ENCODE results near the gene KIF6. TPM values are rescaled to one million over a fixed set of nuclear protein-coding genes. Genes with fewer than 3 reads are reported as not detected.

The KIF6 gene
- total RNA-seq, 2 donors from 2014 or later: 0.46 TPM; not detected in 1

DNA sequence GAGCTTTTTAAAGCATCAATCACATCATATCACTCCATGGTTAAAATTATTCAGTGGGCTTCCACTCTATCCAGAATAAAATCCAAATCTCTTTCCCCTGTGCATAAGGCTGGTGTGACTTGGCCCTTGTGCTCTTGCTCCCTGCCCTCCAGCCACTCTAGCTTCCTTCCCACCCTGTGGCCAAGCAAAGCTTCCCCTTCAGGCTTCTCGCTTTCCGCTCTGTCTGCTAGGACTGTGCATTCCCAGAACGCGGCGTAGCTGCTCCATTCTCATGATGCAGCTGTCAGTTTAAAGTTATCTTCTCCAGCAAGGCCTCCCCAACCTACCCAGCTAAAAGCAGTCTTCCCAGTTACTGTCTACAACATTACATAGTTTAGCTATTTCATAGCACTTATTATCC lies 383.3 kb downstream of the KIF6 start:
- Mint-ChIP-seq H3K36me3 (ENCODE audit: insufficient read depth in 2 of 2) (no peaks in the 10 kb centered on the region), H3K4me3 (no peak overlapping the region), H3K9me3 (no peaks in the 10 kb centered on the region), H3K27ac (no peak overlapping the region), H3K27me3 (ENCODE audit: low read depth) (peaks cover 28% of the 10 kb centered on the region), H3K4me1 (ENCODE audit: low read depth) (no peaks in the 10 kb centered on the region)
- no peak for DNase-seq
- no peak for ATAC-seq (replicated peaks in 1 of 2)

DNA sequence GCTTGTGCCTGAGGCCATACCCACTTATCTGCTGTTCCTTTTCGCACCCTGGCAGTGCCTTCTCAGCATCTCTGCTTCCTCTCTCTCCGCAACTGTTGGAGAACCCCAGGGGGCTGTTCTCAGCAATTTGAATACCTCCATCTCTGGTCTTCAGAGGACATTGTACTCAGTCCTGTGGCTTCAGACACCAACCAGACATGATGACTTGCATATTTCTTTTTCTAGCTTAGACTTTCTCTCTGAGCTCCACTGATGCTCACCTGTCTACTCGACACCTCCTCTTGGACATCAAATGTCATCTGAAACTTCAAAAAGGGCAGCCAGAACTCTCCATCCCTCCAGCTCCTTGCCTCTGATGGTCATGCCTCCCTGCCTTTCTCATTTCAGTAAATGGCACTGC lies 383.9 kb downstream of the KIF6 start:
- Mint-ChIP-seq H3K9me3 (no peaks in the 10 kb centered on the region), H3K4me1 (ENCODE audit: low read depth) (peaks cover 3% of the 10 kb centered on the region), H3K4me3 (no peak overlapping the region), H3K27me3 (ENCODE audit: low read depth) (peaks cover 30% of the 10 kb centered on the region), H3K36me3 (ENCODE audit: insufficient read depth in 2 of 2) (no peaks in the 10 kb centered on the region), H3K27ac (no peak overlapping the region)
- no peak for ATAC-seq (replicated peaks in 1 of 2)
- no peak for DNase-seq

DNA sequence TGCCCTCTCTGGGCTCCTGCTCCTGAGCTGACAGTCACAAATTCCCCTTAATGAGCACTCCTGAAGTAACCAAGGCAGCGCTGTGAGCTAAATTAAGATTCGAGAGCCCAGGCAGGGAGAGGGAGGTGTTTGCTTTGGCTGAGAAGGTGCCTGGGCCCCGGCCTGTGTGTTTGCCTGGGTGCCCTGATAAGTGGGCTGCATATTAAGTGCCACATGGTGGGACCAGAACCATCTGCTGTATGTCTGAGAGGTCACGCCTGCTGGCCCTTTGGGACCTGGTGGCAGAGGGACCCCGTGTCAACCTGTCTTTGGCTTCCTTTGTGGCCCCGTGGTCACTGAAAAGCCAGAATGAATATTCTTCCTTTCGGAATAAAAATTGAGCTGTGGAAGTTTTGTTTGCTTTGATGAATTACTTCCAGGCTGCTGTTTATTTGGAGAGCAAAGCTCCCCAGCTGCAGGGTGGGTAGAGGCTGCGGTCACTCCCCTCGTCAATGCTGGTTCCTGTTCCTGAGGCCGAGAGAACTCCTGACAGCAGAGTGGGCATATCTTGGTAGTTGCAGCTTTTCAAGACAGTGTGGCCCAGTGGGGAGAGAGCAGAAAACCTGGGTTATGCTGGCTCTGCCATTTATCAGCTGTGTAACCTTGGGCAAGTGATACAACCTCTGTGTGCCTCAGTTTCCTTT lies 385.2 kb downstream of the KIF6 start:
- Mint-ChIP-seq H3K4me1 (ENCODE audit: low read depth) (peaks cover 9% of the 10 kb centered on the region), H3K36me3 (ENCODE audit: insufficient read depth in 2 of 2) (no peaks in the 10 kb centered on the region), H3K27me3 (ENCODE audit: low read depth) (peaks cover 30% of the 10 kb centered on the region), H3K4me3 (no peak overlapping the region), H3K27ac (no peak overlapping the region), H3K9me3 (no peaks in the 10 kb centered on the region)
- no peak for DNase-seq
- ATAC-seq (replicated peaks in 1 of 2): no peak

DNA sequence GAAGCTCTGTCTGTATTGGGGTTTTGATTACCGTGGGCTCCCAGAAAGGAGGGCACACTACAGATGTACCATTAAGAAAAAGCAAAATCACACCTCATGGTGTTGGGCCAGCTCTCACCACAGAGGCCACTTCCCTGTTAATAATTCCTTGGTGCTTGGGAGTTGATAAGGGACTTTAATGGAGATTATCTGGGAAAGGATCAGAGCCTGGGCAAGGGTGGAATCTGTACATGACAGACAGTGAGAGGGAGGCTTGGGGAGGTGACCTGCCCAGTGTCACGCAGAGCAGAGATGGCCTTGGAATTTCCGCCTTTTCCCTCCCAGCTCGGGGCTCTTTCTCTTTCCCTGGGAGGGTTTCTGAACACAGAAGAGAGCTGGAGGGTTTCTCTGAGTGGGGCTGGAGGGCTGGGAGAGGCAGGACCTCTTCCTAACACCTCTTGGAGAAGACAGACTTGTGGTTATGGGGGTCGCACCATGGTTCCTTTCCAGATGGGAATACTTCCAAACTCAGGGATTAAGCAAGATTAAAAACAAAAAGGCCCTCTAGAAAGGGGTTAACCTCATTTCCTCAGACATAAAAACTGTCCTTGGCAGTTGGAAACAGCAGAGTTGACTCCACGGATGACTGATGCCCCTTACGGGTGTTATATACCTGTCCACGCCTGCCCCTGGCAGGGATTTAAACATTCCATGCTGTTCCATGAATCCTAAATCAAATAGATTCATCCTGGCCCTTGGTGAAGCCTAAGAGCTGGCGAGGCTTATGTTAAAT lies 385.9 kb downstream of the KIF6 start:
- H3K4me1 Mint-ChIP-seq (ENCODE audit: low read depth): peaks cover 9% of the 10 kb centered on the region
- H3K27ac Mint-ChIP-seq: no peak overlapping the region
- DNase-seq (no peak), ATAC-seq (replicated peaks in 1 of 2) (no peak)
- H3K4me3 Mint-ChIP-seq: no peak overlapping the region
- H3K36me3 Mint-ChIP-seq (ENCODE audit: insufficient read depth in 2 of 2): no peaks in the 10 kb centered on the region
- H3K9me3 Mint-ChIP-seq: no peaks in the 10 kb centered on the region
- peaks cover 34% of the 10 kb centered on the region for H3K27me3 Mint-ChIP-seq (ENCODE audit: low read depth)

DNA sequence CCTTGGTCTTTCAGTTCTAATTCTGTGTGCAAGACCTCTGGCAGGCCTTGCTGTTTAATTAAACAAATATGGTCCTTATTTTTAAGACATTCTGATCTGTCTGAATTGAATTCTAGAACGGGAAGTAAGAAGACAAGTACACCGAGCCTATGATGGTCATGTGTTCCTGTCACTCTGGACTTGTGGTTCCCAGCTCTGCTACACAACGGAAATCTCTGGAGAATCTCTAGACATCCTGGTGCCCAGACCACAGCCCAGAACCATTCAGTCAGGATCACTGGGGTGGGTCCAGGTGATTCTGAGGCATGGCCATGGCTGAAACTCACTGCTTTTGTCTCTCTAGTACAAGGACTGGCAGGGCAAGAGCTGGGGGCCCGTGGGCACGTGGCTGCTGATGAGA lies 386.8 kb downstream of the KIF6 start:
- Mint-ChIP-seq H3K4me3 (no peak overlapping the region), H3K36me3 (ENCODE audit: insufficient read depth in 2 of 2) (no peaks in the 10 kb centered on the region)

DNA sequence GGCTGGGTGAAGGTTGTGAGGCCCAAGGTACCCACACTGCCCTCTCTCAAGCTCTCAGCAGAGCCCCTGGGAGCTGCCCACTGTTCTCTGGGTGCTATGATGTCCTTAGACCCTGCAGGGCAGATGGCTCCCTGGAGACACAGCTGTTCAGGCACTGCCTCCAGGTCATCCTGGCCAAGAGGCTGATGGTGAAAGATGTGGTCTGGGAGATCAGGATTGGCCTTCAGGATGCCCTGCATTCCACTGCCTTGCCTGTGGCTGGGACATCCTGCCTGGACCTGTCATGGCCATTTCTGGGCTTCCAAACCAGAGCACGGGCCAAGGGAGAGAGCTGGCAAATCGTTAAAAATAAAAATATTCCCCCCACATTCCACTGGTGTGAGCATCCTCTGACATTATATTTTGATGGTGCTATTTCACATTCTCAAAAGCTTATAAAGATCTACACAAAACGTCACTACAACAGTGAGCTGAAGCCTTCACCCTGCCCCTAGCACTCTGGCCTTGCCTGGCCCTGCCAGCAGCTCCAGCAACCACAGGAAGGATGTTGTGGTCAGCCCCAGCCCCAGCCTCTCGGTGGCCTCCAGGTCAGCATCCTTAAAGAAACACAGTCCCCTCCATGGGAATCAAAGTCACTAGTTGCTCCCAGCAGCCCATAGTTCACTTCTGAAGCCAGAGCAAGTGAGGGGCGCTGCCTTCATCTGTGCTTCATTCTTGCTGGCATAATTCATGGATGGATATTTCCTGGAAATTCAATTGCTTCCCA lies 389.2 kb downstream of the KIF6 start:
- peak in 1 of 2 donors; percentile 14 for DNase-seq
- Mint-ChIP-seq H3K4me1 (ENCODE audit: low read depth) (peaks cover 9% of the 10 kb centered on the region), H3K4me3 (no peak overlapping the region), H3K27ac (no peak overlapping the region), H3K36me3 (ENCODE audit: insufficient read depth in 2 of 2) (no peaks in the 10 kb centered on the region), H3K9me3 (no peaks in the 10 kb centered on the region), H3K27me3 (ENCODE audit: low read depth) (peaks cover 44% of the 10 kb centered on the region)
- peak in 1 of 2 donors; percentile 41 for ATAC-seq (replicated peaks in 1 of 2)

More for the DNA sequence above, 386.8 kb downstream of the KIF6 start:
- ATAC-seq (replicated peaks in 1 of 2): no peak
- DNase-seq: no peak
- peaks cover 34% of the 10 kb centered on the region for H3K27me3 Mint-ChIP-seq (ENCODE audit: low read depth)
- peaks cover 9% of the 10 kb centered on the region for H3K4me1 Mint-ChIP-seq (ENCODE audit: low read depth)
- no peak overlapping the region for H3K27ac Mint-ChIP-seq
- H3K9me3 Mint-ChIP-seq: no peaks in the 10 kb centered on the region

DNA sequence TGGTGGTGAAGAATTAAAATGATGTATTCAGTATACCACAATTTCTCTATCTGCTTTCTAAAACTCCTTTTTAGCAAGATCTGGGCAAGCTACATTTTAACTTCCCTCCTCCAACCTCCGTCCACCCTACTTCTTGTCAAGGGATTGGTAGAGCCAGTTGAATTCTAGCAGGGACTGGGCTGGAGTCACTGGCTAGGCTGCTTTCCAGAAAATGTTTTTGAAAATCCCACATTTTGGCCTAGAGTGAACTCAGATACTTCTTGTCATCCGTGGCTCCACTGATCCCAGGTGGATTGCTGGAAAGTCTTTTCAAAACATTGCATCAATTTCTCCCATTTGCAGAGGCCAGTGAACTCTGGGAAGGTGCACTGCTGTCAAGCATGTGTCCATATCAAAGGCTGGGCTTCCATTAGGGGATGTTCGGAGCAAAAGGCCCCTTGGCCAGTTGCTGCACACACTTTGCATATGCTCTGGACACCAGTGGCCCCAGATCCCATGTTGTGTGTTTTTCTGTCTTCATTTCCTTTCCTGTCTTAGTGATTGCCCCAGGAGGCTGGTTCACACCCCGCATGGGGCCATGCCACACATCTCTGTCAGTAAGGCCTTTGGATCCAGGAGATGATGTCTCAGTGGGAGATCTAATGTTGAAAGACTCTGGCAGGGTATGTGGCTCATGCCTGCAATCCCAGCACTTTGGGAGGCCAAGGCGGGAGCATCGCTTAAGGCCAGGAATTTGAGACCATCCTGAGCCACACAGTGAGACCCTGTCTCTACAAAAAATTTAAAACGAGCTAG lies 391.4 kb downstream of the KIF6 start:
- Mint-ChIP-seq H3K4me3 (no peak overlapping the region), H3K4me1 (ENCODE audit: low read depth) (peaks cover 9% of the 10 kb centered on the region), H3K9me3 (no peaks in the 10 kb centered on the region), H3K27ac (no peak overlapping the region), H3K36me3 (ENCODE audit: insufficient read depth in 2 of 2) (no peaks in the 10 kb centered on the region), H3K27me3 (ENCODE audit: low read depth) (peaks cover 32% of the 10 kb centered on the region)
- DNase-seq (no peak), ATAC-seq (replicated peaks in 1 of 2) (no peak)

DNA sequence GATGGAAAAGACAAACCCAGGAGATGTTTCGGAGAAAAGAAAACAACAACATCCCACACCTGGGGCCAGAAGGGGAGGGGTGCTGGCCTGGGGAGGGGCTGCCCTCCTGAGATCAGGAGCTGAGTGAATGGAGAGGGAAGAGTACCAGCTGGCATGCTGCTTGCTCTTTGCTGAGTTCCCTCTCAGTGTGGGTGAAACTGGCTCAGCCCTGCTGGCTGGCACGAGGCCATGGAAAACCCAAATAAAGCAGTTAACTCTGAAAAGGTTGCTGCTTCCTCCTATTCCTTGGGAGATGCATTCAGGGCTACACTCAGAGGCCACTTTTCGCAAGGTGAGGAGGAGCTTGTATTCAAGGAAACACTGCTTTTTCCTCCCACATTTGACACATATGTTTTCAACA lies 394.7 kb downstream of the KIF6 start:
- DNase-seq (no peak), ATAC-seq (replicated peaks in 1 of 2) (no peak)
- no peaks in the 10 kb centered on the region for H3K36me3 Mint-ChIP-seq (ENCODE audit: insufficient read depth in 2 of 2)
- no peak overlapping the region for H3K4me3 Mint-ChIP-seq
- H3K27me3 Mint-ChIP-seq (ENCODE audit: low read depth): peaks cover 25% of the 10 kb centered on the region
- no peaks in the 10 kb centered on the region for H3K9me3 Mint-ChIP-seq
- H3K27ac Mint-ChIP-seq: no peak overlapping the region
- no peaks in the 10 kb centered on the region for H3K4me1 Mint-ChIP-seq (ENCODE audit: low read depth)

DNA sequence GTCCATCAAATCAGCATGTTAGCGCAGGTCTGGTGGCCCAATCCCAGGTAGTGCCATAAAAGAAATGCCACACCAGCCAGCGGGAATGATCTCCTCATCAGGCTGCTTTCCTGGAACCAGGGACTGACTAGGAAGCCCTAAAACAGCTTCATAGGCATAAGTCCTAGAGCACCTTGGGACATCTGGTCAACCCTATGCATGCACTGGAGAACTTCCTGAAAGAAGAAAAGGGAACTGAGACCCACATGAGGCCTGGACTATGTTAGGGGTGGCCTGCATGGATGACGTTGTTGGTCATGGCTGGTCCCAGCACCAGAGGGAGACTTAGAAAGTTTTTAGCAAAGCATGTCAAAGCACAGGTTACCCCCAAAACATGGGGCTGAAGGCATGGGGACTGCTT lies 395.2 kb downstream of the KIF6 start:
- H3K9me3 Mint-ChIP-seq: no peaks in the 10 kb centered on the region
- H3K27ac Mint-ChIP-seq: no peak overlapping the region
- H3K4me1 Mint-ChIP-seq (ENCODE audit: low read depth): no peaks in the 10 kb centered on the region
- no peak overlapping the region for H3K4me3 Mint-ChIP-seq
- DNase-seq (no peak), ATAC-seq (replicated peaks in 1 of 2) (no peak)
- H3K36me3 Mint-ChIP-seq (ENCODE audit: insufficient read depth in 2 of 2): no peaks in the 10 kb centered on the region
- H3K27me3 Mint-ChIP-seq (ENCODE audit: low read depth): peaks cover 25% of the 10 kb centered on the region

DNA sequence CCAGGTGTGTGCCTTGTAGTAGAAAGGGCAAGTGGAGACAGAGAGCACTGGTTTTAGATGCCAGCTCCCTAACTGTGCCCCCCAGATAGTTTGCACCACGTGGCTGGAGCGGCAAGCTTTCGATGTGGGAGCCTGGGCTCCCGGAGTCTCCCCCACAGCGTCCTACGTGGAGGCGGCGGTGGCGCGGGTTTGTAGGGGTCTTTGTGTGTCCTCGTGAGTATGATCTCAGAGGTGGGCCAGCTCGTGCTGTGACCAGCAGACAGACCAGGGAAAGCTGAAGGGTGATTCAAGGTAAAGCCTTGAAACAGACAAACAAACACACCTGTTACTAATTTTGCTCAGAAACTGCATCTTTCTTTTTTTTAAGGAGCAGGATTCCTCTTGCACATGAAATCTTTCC lies 397.1 kb downstream of the KIF6 start:
- DNase-seq: no peak
- Mint-ChIP-seq H3K36me3 (ENCODE audit: insufficient read depth in 2 of 2) (no peaks in the 10 kb centered on the region), H3K27me3 (ENCODE audit: low read depth) (peaks cover 21% of the 10 kb centered on the region), H3K4me3 (no peak overlapping the region), H3K27ac (no peak overlapping the region), H3K9me3 (no peaks in the 10 kb centered on the region), H3K4me1 (ENCODE audit: low read depth) (no peaks in the 10 kb centered on the region)
- no peak for ATAC-seq (replicated peaks in 1 of 2)

DNA sequence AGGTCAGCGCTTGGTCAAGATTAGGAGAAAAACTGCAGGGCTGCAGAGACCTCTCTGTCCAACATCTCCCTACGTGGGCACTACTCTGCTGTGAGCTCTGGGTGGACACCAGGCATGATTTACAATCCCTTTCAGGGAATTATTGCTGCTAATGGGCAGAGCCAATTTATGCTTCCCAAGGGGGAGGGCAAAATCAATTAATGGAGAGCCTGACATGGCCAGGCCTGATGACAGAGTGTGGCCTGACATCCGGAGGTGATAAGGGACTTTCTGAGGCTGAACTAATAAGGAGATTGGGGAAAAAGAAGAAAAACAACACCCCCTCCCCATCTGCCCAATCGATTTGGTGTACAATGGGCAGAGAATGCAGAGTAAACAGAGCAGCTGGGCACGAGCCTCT lies 397.7 kb downstream of the KIF6 start:
- ATAC-seq (replicated peaks in 1 of 2): no peak
- Mint-ChIP-seq H3K4me1 (ENCODE audit: low read depth) (no peaks in the 10 kb centered on the region), H3K27ac (no peak overlapping the region), H3K4me3 (no peak overlapping the region), H3K9me3 (no peaks in the 10 kb centered on the region), H3K27me3 (ENCODE audit: low read depth) (peaks cover 16% of the 10 kb centered on the region), H3K36me3 (ENCODE audit: insufficient read depth in 2 of 2) (no peaks in the 10 kb centered on the region)
- no peak for DNase-seq

DNA sequence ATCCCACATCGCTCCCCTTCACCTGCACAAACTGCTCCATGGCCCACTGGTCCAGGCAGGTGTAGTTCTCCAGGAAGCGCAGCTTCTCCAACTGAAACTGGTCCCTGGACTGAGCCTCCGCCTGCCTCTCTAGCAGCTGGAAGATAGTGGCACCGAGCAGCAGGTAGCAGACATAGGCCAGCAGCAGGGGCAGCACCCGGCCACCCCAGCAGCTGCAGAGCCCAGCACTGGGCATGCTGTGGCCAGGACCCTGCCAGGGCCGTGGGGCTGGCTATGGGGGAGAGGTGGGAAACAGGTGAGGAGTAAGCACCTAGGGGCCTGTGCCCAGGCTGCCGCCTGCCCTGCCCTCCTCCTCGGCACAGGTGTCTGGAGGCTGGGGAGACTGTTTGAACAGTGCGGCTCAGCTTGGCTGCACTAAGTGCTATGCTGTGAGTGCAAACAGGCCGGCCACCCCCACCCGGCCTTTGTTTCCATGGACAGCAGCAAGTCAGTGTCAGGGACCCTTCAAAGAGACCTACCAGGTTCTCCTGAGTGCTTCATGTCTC lies 402.8 kb downstream of the KIF6 start, which contains the start of gene KCNK16:
KCNK16 (minus strand) TSS at position 397 of the 545 bp plus-strand sequence; CDS start at position 235, 162 bp downstream.
- ATAC-seq (replicated peaks in 1 of 2) (no peak), DNase-seq (no peak)
- no peaks in the 10 kb centered on the region for H3K36me3 Mint-ChIP-seq (ENCODE audit: insufficient read depth in 2 of 2)
- H3K27ac Mint-ChIP-seq: no peak within 1 kb of the TSS
- H3K9me3 Mint-ChIP-seq: no peaks in the 10 kb centered on the region
- H3K27me3 Mint-ChIP-seq (ENCODE audit: low read depth): peaks cover 19% of the 10 kb centered on the region
- H3K4me3 Mint-ChIP-seq: no peak within 1 kb of the TSS
- H3K4me1 Mint-ChIP-seq (ENCODE audit: low read depth): no peaks in the 10 kb centered on the region
